HG02759 (cell line): ENCODE results near the gene NXPH3.

Source experiments
- ATAC-seq: cut with Tn5 transposase; IDR thresholded peaks from one replicate; pipeline ENCODE4 v1.9.1; 2021; ENCODE audit warnings: mild to moderate bottlenecking, moderate library complexity; ENCODE audit not compliant: unreplicated experiment

The NXPH3 gene

DNA sequence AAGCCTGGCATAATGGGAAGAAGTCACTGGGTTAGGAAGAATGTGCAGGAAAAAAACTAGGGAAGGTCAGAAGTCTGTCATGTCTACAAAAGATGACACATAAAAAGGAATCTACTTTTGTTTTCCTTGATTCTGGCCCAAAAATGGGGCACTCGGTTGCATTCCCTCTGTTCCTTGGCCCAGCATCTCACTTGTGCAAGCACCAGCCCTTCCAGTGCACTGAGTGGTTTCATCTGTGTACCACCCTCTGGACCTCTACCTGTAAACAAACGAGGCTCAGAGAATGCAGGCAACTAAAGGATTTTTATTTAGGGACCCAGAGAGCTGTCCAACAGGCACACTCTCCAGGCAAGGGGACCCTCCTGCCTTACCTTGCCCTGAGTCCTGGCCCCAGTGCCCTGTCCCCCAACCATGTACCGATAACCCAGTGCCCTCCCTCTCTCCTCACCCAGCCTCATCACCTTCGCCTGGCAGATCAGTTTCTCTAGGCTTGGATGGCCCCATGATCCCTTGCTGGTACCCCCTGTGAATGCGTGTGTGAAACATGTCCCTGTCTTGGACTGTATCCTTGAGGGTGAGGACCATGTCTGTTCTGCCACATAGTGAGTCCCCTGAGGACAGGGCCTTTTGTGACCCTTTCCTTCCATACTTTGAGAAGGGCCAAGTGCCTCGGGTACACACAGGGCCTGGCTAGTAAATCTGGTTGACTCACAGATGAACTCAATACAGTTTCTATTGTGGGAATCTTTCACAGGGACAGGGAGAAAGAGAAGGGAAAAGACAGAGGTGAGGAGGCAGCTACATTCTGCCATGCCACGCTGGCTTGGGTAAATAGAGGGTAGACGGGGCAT is 13.3 kb downstream of the NXPH3 start:
- ATAC-seq, result no peak

DNA sequence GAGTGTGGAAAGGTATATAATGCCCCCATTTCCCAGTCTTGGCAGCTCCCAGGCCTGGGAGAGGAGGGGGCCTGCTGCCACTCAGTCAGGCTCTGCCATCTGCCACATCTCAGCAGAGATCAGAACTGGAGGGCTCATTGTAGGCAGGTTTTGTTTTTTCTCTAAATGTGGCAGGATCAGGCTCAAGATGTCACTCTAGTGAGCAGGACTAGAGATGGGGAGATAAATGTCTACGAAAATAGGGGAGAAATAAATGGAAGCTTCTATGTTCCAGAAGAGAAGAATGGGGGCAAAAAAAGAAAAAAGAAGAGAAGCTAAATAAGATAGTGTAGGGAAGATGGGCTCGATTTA is 13.9 kb downstream of the NXPH3 start:
- no peak for ATAC-seq

DNA sequence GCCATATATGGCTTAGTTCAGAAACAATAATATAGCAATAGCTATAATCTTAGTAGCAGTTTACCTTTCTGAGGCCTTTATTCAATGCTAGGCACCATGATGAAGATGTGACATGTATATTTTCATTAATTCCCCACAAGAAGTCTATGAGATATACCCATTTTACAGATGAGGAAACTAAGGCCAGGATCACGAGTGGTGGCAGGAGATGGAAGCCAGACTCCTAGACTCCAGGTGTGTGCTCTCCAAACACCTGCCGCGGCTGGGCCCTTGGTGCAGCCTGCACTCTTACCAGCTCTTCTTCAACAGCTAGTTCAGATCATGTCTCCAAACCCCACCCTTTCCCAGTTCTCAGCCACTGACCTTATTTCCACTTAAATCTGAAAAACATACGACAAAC is 15.2 kb downstream of the NXPH3 start:
- ATAC-seq, result no peak

DNA sequence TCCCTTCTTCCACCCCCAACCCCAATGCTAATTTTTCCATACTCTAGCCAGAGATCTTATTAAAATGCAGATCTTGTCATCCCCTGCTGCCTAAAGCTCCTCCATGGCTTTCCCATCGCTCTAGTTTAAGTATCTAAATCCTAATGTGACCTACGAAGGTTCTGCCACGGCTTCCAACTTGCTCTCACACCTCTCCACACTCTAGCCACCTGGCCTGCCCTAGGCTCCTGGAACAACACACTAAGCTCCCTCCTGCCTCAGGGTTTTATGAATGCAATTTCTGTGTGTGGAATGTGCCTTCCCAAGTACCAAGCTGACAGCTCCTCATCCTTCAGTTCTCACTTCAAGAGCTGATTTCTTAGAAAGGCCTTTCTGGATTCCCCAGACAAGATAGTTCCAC is 16.6 kb downstream of the NXPH3 start:
- no peak for ATAC-seq

DNA sequence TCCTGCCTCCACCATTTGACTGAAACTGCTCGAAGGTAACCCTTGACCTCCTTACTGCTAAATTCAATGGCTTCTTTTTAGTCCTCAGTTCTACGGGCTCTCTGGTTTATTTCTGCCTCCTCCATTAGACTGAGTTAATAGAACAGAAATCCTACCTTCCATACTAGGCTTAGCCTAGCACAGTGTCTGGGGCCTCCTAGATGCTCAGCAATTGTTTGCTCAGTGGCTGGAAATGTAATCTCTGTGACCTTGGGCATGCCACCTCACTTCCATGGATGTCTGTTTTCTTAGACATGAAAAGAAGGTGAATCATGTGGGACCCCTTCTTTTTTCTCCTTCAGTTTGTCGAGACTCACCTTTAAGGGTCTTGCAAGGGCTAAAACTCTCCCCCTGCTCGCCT is 19.7 kb downstream of the NXPH3 start:
- ATAC-seq, result no peak

DNA sequence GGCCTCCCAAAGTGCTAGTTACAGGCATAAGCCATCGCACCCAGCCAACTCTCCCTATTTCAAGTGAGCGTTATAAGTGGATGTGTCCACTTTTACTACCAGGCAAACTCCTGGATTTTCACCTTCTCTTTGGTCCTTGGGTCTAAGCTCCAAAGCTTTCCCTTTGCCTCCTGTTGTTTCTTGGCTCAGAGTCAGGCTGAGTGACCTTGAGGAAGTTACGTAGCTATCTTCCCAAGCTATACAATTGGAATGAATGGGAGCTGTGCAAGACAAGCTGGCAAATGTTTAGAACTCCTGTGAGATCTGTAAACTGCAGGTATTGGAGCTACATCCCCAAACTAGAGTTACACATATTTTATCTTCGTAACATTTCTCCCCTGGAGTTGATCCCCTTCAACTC is 20.3 kb downstream of the NXPH3 start:
- no peak for ATAC-seq

DNA sequence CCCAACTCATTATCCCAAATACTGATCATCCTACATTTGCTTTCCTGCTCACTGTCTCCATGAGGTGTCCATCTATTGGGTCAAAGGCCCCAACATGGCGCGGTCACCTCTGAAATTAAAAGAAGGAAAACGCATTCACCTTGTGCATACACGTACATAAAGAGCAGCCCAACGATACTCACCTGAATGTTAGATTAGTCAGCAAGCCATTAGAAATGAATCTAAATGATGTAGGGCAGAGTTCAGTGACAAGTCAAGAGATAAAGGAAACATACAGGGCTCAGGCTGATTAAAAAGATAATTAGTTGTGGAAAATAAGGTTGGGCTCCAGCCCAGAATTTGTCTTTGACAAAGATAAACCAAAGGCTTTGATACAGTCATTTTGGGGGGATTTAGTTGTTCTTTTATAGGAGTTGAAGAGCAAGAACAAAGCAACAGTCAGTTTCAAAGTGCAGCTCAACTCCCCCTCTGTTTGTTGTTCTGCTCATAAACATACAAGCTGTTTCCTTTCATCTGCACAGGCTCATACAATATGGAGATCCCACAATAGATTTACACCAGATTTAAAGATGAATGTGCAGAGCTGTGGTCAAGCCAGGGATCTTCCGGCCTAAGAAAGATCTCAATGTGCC is 21.1 kb downstream of the NXPH3 start:
- ATAC-seq, result no peak

DNA sequence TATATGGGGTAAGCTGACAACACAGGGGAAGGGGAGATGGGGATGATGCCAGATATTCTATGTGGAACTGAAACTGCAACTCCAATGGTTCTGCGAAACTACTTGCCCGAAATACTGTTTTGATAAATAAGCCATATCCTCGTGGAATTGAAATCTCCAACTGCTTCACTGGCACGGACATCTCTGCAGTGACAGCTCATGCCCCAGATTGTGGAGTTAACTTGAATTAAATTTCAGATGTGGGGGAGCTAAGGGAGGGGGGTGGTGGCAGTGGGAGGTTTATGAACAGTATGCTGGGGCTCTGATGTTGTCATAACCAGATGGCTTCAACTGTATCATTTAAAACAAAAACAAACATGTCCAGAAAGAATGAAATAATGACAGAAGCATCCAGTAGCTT is 21.8 kb downstream of the NXPH3 start:
- ATAC-seq, result no peak

DNA sequence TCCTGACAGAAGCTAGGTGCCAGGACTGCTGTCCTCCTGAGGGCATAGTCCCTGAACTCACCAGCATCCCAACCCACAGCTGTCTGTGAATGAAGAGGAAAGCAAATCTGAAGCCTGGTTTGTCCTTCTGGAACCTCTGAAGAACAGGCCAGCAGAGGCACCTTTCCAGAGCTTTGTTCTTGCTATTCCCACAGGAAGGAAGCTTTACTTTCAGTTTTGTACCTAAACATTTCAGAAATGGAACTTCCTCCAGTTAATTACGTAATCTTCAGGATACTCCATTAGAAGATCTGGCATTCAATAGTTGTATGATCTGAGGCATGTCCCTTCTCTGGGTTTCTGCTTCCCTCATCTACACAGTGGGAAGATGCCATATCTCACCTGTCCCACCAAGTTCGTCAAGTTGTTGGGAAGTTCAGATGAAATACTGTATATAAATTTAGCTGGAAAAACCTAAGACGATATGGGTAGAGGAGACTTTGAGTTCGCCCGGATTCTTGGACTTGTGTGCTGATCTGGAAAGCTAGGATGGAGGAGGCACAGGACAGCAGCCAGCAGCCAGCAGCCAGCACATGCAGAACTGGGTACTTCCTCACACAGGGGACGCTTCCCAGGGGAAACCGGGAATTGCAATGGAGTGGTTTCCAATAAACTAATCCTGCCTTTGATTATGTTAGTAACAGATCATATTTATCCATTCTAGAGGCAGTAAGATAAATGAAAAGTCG is 22.4 kb downstream of the NXPH3 start:
- no peak for ATAC-seq

DNA sequence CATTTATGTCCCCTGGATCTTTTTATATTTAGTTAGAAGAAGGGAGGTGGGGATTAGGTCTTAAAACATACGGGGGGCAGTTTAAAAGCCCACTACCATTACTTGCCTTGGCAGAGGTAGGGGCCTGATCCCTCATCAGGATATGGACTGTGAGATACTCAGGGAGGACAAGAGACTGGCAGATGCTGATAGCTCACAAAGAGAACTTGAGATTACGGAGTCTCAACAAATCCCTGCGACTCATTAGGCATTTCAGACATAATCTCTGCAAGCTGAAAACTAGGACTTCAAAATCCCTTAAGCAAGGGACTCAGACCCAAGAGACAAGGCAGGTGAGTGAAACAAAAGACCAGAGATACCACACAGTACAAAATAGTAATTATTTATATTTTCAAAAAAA is 23.2 kb downstream of the NXPH3 start:
- ATAC-seq, result no peak

DNA sequence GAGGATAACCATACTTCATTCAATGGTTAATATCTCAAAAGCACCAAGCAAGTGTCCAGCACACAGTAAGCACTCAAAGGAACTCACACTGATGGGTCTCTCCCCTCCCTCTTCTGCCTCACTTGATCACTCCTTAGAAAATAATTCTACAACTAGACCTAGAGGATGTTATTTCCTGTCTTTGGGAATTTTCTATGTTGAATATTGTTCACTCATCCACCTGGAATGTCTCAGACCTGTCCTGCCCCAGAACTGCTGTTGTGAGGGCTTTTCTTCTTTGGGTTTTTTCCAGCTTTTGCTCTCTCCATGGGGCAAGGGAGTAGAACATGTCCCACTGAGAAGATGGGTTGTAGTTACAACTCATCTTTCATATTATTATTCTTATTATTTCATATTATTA is 25.3 kb downstream of the NXPH3 start:
- no peak for ATAC-seq

DNA sequence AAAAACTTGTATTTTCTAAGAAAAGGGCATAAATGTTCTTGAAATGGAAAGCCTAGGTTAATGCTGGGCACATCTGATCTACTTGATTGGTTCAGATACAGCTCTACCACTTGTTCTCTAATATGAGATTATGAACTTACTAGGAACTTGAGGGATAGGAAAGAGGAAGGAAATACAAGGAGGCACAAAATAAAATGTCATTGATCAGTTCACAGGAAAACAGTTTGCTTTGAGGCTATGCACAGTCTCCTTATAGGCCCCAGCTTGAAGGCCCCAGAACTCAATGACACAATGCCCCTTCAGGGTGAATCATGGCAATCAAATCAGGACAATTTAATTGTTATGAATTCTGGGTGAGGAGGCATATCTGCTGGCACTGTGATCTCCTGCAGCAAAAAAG is 27.1 kb downstream of the NXPH3 start:
- ATAC-seq, result no peak

DNA sequence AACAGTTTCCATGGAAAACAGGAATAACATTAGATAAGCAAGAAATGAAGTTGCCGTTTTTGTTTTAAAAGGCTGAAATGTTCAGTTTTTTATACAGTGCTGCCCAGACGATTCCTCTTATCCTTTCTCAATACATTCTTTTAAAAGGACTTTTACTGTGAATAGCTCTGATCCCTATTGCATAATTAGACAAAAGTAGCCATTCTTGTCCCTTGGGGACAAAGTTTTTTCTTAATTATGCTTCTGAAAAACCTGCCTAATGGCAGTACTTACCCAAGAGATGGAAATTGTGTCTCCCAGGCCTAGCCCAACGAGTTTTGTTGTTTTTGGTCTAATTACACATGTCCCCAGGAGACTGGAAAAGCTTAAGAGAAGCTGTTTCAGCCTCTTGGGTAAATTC is 27.6 kb downstream of the NXPH3 start:
- ATAC-seq, result no peak

DNA sequence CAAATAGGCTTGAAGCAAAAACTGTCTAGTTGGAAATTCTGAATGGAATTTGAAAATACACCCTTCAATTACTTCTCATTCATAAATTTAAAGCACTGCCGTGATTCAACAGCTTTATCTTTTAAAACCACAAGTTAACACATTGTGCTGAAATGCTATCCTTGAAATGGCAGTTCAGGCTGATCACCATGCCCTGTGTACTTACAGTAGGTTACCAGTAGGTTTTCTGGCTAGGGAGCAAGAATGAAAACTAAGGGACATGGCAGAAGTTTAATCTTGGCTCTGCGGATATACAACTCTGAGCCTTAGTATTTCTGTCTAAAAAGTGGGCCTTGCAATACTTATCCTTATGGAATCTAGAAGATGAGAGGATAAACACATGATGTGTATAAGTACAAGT is 28.0 kb downstream of the NXPH3 start:
- ATAC-seq, result no peak

DNA sequence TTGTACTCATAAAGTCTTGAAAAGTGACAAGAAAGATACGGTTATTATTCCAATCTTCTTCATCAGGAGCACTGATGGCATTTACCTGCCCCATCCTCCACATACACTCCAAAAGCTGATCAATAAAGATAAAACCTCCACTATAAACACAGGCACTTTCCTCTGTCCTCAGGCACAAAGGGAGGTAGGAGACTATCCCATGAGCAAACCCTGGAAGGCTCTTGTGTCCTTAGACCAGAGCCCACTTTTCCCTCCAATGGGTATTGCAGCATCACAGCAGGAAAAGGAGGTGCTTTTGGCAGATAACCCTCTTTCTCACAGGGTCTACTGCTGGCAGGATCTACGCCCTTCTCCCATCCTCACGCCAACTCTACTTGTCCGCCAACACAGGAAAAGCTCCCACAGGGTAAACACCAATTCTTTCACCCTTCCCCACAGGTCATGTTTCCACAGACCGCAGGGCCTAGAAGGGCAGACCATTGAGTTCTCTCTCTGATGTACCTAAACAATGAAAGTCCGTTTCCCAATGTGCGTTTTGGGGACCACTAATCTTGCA is 28.7 kb downstream of the NXPH3 start:
- ATAC-seq, result no peak

DNA sequence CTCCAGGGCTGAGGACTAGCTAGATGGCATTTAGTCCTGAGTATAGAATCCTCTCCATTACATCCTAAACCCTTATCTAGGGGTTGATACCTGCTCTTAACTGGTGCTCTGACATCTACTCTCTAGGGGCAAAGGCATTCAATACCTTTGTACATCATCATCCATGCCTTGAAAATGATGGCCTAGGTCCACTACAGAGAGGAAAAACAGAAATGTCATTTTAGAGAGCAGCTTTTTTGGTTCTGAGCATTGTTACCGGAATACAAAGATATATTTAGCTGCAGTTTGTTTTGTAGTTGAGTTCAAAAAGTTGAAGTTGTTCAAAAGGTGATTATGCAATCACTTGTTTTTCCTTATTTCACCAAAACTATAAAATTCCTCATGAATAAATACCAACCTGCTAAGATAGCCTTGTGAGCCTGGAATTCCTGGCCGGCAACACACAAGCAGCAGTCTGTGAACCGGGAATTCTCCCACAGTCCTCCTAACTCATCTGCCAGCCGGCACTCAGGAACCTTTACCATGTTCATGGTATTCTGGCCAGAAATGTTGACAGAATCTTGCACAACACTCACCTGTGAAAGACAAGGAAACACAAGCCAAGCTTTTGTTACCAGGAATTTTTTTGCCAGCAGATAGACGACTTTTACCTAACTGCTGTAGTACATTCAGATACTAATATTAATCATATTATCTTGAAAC is 35.4 kb downstream of the NXPH3 start:
- no peak for ATAC-seq

DNA sequence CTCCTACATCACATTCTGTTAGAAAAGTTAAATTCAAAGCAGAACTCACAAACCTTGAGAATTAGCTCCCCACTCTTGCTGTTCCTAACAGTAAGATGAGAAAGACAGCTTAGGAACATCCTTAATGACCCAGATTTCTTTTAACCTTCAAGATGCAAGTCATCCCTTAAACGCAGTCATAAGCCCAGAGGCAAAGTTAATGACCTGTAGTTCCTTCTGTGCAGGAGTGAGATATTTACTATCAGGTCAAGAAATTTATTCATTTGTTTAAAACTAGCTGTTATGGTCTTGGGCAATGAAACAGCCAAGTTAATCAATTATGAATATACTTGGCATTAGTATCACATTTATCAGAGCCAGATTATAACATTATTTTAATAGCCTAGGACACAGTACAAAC is 37.1 kb downstream of the NXPH3 start:
- no peak for ATAC-seq

DNA sequence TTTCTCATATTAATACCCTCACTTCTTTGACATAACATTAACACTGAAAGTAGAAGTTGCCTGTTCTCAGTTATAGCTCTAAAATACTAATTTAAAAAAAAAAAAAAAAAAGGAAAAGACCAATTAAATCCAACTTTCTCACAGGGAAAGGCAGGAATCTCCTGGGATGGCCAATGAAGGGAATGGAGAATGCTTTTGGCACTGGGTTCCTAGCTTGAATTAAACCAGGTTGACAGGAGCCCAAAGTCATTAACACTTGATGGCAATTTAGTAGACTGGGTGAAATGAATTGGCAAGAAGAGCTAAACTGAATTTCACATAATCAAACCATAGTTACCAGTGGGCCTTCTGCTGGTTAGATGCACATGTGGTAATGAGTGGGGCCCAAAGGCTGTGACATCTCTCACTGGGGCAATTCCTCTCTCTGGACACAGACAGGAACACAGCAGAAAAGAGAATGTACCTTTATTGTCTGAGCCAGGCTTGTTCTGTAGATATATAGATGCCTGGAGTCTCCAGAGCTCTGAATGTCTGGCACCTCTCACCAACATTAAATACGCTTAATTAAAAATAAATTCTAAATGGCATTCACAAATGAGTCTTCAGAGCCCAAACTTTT is 37.6 kb downstream of the NXPH3 start:
- ATAC-seq, result no peak

DNA sequence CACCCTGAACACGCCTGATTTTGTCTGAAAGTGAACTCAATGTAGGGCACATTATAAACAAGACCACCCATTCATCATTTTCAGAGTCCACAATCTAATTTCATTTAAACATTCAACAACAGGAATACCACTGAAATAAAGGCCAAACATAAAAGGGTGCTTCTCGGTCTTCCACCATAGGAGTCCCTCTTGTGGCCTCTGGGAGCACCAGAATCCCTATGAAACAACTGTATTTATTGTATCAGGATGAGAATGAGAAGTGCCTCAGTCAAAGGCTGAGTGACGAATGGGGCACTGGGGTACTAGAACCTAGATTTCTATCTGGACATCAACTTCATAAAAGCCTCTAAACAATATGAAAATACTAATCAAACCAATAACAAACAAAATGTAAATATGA is 40.4 kb downstream of the NXPH3 start:
- ATAC-seq, result no peak

DNA sequence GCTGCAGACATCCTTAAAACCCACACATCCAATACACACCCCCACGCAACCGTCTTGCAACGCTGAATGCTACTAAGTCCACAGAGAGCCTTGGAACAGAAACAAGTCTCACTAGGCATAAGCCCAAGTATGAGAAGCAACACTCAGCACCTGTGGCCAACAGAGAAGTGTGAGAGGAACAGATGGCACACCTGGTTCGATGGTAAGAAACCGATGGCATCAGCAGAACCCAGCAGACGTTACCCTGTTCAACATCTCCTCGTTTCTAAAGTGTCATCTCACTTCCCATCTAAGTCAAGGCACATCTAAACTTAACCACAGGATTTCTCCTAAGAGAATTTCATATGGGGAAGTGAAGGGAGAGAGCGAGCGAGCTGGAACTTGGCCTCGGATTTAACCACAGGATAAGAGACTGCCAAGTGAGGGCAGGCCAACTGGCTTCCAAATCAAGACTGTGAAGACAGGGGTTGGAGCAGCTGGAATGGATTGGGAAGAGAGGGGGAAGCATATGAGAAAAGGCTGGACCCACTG is 41.0 kb downstream of the NXPH3 start:
- ATAC-seq, result no peak
